ENCODE measurements around the gene CBLN1. TPM values are rescaled to one million over a fixed set of nuclear protein-coding genes. Genes with fewer than 3 reads are reported as not detected.
"Not testable (repeated sequence)": the region's sequence is repeated elsewhere in the genome, so short reads cannot be mapped to it uniquely, and the experiment has no call there.

CBLN1 gene
- total RNA-seq, 1 donor = not detected

DNA sequence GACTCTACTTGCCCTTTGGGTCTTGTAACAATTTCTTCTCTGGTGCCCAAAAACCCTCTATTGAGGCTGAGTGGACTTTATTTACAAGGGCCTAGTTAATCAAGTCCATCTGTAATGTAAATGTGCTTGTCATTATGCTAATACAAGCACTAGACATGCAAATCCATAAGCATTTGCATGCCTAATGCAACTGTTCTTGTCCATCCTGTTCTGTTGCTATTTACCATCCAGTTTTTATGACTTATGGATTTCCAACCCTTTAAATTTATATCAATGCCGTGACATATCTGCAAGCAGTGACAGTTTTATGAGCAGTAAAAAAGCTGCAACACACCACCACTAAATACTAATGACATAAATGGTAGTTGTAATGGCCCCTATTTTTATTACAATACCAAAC, 33.4 kb downstream of the CBLN1 start:
- no peaks in the 10 kb centered on the region for H3K79me2 ChIP-seq (ENCODE audit: insufficient read depth, low read length)

DNA sequence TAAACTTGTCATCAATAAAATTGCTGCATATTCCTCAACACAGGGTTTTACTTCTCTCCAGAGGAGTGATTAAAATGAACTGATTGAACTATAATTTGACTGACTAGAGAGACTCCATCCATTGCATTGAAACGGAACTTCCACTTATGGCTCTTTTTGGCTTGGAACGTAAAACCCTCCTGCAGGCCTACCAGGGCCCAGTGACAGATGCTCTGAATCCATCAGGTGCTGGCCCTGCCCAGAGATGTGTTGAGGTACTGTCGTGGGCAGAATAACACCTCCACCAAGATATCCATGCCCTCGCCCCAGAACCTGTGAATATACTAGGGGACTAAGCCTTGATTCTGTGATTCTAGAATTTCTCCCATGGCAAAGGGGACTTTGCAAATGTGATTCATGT, 45.4 kb downstream of the CBLN1 start:
- Histone ChIP-seq H4K20me1 (ENCODE audit: insufficient read depth, low read length) (no peaks in the 10 kb centered on the region), H3K4me2 (ENCODE audit: insufficient read depth, low read length) (no peak overlapping the region), H3K4me3 (ENCODE audit: insufficient read depth, low read length) (no peak overlapping the region), H3K79me2 (ENCODE audit: insufficient read depth, low read length) (no peaks in the 10 kb centered on the region), H3K27ac (ENCODE audit: low read depth, low read length) (no peak overlapping the region), H2AFZ (ENCODE audit: low read length) (no peak overlapping the region), H3K36me3 (ENCODE audit: insufficient read depth, low read length) (no peaks in the 10 kb centered on the region), H3K4me1 (ENCODE audit: insufficient read depth, low read length) (no peaks in the 10 kb centered on the region), H3K27me3 (ENCODE audit: insufficient read depth, low read length) (no peaks in the 10 kb centered on the region), H3K9me3 (ENCODE audit: low read depth, low read length) (peaks cover 2% of the 10 kb centered on the region)
- TF ChIP-seq, protein P1, sequence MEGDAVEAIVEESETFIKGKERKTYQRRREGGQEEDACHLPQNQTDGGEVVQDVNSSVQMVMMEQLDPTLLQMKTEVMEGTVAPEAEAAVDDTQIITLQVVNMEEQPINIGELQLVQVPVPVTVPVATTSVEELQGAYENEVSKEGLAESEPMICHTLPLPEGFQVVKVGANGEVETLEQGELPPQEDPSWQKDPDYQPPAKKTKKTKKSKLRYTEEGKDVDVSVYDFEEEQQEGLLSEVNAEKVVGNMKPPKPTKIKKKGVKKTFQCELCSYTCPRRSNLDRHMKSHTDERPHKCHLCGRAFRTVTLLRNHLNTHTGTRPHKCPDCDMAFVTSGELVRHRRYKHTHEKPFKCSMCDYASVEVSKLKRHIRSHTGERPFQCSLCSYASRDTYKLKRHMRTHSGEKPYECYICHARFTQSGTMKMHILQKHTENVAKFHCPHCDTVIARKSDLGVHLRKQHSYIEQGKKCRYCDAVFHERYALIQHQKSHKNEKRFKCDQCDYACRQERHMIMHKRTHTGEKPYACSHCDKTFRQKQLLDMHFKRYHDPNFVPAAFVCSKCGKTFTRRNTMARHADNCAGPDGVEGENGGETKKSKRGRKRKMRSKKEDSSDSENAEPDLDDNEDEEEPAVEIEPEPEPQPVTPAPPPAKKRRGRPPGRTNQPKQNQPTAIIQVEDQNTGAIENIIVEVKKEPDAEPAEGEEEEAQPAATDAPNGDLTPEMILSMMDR (IDR thresholded peaks at IDR 0.05; ENCODE audit: extremely low read depth, low read depth, low read length) = no peak
- no peak for DNase-seq (ENCODE audit: insufficient read length, low spot score, missing footprints)

More for the DNA sequence above, 33.4 kb downstream of the CBLN1 start:
- DNase-seq (ENCODE audit: insufficient read length, low spot score, missing footprints) = no peak
- no peaks in the 10 kb centered on the region for H4K20me1 ChIP-seq (ENCODE audit: insufficient read depth, low read length)
- H3K4me3 ChIP-seq (ENCODE audit: insufficient read depth, low read length) = no peak overlapping the region
- no peaks in the 10 kb centered on the region for H3K36me3 ChIP-seq (ENCODE audit: insufficient read depth, low read length)
- no peaks in the 10 kb centered on the region for H3K9me3 ChIP-seq (ENCODE audit: low read depth, low read length)
- TF ChIP-seq, protein P1 (IDR thresholded peaks at IDR 0.05; ENCODE audit: extremely low read depth, low read depth, low read length) = no peak
- no peak overlapping the region for H3K4me2 ChIP-seq (ENCODE audit: insufficient read depth, low read length)
- H3K4me1 ChIP-seq (ENCODE audit: insufficient read depth, low read length) = no peaks in the 10 kb centered on the region
- no peaks in the 10 kb centered on the region for H3K27me3 ChIP-seq (ENCODE audit: insufficient read depth, low read length)
- no peak overlapping the region for H2AFZ ChIP-seq (ENCODE audit: low read length)
- H3K27ac ChIP-seq (ENCODE audit: low read depth, low read length) = no peak overlapping the region

DNA sequence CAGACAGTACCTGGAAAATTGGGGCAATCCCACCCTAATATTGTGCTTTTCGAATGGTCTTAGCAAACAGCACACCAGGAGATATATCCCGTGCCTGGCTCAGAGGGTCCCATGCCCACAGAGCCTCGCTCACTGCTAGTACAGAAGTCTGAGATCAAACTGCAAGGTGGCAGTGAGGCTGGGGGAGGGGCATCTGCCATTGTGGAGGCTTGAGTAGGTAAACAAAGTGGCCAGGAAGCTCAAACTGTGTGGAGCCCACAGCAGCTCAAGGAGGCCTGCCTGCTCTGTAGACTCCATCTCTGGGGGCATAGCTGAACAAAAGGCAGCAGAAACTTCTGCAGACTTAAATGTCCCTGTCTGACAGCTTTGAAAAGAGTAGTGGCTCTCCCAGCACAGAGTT, 53.3 kb downstream of the CBLN1 start:
- DNase-seq (ENCODE audit: insufficient read length, low spot score, missing footprints); H3K9me3 ChIP-seq (ENCODE audit: low read depth, low read length): not testable (repeated sequence)

More for the DNA sequence above, 53.3 kb downstream of the CBLN1 start:
- not testable (repeated sequence) for H4K20me1 ChIP-seq (ENCODE audit: insufficient read depth, low read length); H2AFZ ChIP-seq (ENCODE audit: low read length); H3K79me2 ChIP-seq (ENCODE audit: insufficient read depth, low read length); H3K36me3 ChIP-seq (ENCODE audit: insufficient read depth, low read length); H3K4me2 ChIP-seq (ENCODE audit: insufficient read depth, low read length); H3K4me1 ChIP-seq (ENCODE audit: insufficient read depth, low read length); H3K4me3 ChIP-seq (ENCODE audit: insufficient read depth, low read length); H3K27ac ChIP-seq (ENCODE audit: low read depth, low read length); H3K27me3 ChIP-seq (ENCODE audit: insufficient read depth, low read length)

Other genes with a start within 250 kb of the CBLN1 start
- gene C16orf78, start 92.0 kb upstream of the CBLN1 start, total RNA-seq = not detected in 2 replicates